K562 (cell line): Measurements from ENCODE around the gene PTPRG. TPM values are rescaled to one million over a fixed set of nuclear protein-coding genes. Genes with fewer than 3 reads are reported as not detected.

Experiments used
- ATAC-seq: fragments of 200-7000 bp; cut with Tn5 transposase; 3 replicates; pipeline ENCODE4 v1.9.1; 2020; ENCODE audit warnings: moderate library complexity
- BruUV-seq: library from RNA; stranded (reverse); fragments of 400-500 nt; replicated peaks from 2 replicates; lab custom pipeline; 2021; lab: Mats Ljungman, UMichigan
- CTCF ChIA-PET: fragments of 300-600 bp; formaldehyde crosslinking; extraction: SDS; loops from one replicate; lab custom pipeline; 2021; ENCODE audit warnings: low intra/inter-chr PET ratio; lab: Yijun Ruan, JAX
- POLR2A ChIA-PET: fragments of 300-600, 350-650 bp; sonication (Branson Sonifier 250); formaldehyde crosslinking; extraction: SDS; loops from one replicate; lab custom pipeline; 2021; ENCODE audit warnings: antibody characterized with exemption, inconsistent platforms; lab: Yijun Ruan, JAX
- DNase-seq, 4 experiments: peaks; one replicate each; pipeline versions ENCODE4 v3.0.0 to v3.0.0-alpha.2; 2011 to 2018; ENCODE audit warnings: low spot score in 3 of 4, mixed read lengths in 3 of 4; ENCODE audit errors: extremely low read depth in 1 of 4
- FAIRE-seq: peaks from 2 replicates; lab custom pipeline; 2011; peaks lifted over from hg19 to GRCh38; lab: Jason Lieb, UNC
- H2AFZ ChIP-seq: 2 replicates; pipeline ENCODE4 v1.6.0; 2011; ENCODE audit warnings: low read depth, low read length, control low read depth, inconsistent platforms
- H3K27ac ChIP-seq: fragments of 200-600 bp; 3 replicates; pipeline ENCODE4 v1.8.0; 2011; ENCODE audit warnings: low read depth, mild to moderate bottlenecking, control low read depth, inconsistent platforms, low read length, moderate library complexity, mixed read lengths; ENCODE audit errors: extremely low read depth
- H3K27me3 ChIP-seq, 2 experiments: fragments of 300-600 bp in 1 of 2; 2 replicates in 1 of 2; 3 replicates in 1 of 2; pipeline versions ENCODE4 v1.6.0 to v1.8.0; 2011; ENCODE audit warnings: inconsistent platforms in 2 of 2, low read length in 2 of 2, mild to moderate bottlenecking in 1 of 2, mixed read lengths in 1 of 2, moderate library complexity in 1 of 2; ENCODE audit not compliant: control insufficient read depth in 2 of 2, insufficient read depth in 2 of 2
- H3K36me3 ChIP-seq: fragments of 300-600 bp; 3 replicates; pipeline ENCODE4 v1.8.0; 2011; ENCODE audit warnings: mild to moderate bottlenecking, low read length, inconsistent platforms; ENCODE audit not compliant: control insufficient read depth, insufficient read depth
- H3K4me1 ChIP-seq, 2 experiments: fragments of 200-600 bp in 1 of 2; replicated peaks in 1 of 2; 2 replicates in 1 of 2; 3 replicates in 1 of 2; pipeline versions ENCODE4 v1.5.1 to v1.8.0; 2011; ENCODE audit warnings: inconsistent platforms in 2 of 2, low read length in 2 of 2, mild to moderate bottlenecking in 1 of 2, mixed read lengths in 1 of 2, moderate library complexity in 1 of 2; ENCODE audit not compliant: control insufficient read depth in 2 of 2, insufficient read depth in 2 of 2
- H3K4me2 ChIP-seq: 2 replicates; pipeline ENCODE4 v1.6.1; 2011; ENCODE audit warnings: low read length, control low read depth, inconsistent platforms, mixed read lengths; ENCODE audit not compliant: insufficient read depth
- H3K4me3 ChIP-seq: fragments of 200-600 bp; sonication (generic), shearing (Covaris generic); 2 replicates; pipeline ENCODE4 v1.5.1; 2016; ENCODE audit warnings: control low read depth, inconsistent platforms
- H3K79me2 ChIP-seq: fragments of 200-600 bp; 3 replicates; pipeline ENCODE4 v1.8.0; 2011; ENCODE audit warnings: low read length, inconsistent platforms; ENCODE audit not compliant: control insufficient read depth, insufficient read depth
- H3K9ac ChIP-seq, 2 experiments: 2 replicates each; pipeline versions ENCODE4 v1.6.0 to v1.6.1; 2011; ENCODE audit warnings: low read depth in 2 of 2, low read length in 2 of 2, control low read depth in 1 of 2, inconsistent platforms in 1 of 2, mild to moderate bottlenecking in 1 of 2, mixed read lengths in 1 of 2; ENCODE audit not compliant: insufficient read depth in 1 of 2
- H3K9me1 ChIP-seq: one replicate; pipeline ENCODE4 v1.6.0; 2011; ENCODE audit warnings: inconsistent platforms, mild to moderate bottlenecking, low read length, moderate library complexity; ENCODE audit not compliant: control insufficient read depth, insufficient read depth
- H3K9me3 ChIP-seq: replicated peaks from 2 replicates; pipeline ENCODE4 v1.5.1; 2011; ENCODE audit warnings: low read depth, low read length, inconsistent platforms; ENCODE audit not compliant: control insufficient read depth, insufficient read depth
- H4K20me1 ChIP-seq: replicated peaks from 2 replicates; pipeline ENCODE4 v1.6.1; 2011; ENCODE audit warnings: low read length, inconsistent platforms, mixed read lengths; ENCODE audit not compliant: control insufficient read depth, insufficient read depth
- MAX ChIP-seq: sonication (generic); formaldehyde crosslinking; IDR thresholded peaks from 2 replicates; pipeline ENCODE4 v1.9.0; 2022; ENCODE audit warnings: mild to moderate bottlenecking, missing genetic modification reagents
- MCM7 ChIP-seq, 2 experiments: fragments of 450-650 bp; IDR thresholded peaks; 2 replicates each; pipeline ENCODE4 v1.6.1; 2016 to 2018
- RNF219 ChIP-seq: fragments of 250-450 bp; sonication (Bioruptor Pico); IDR thresholded peaks from 2 replicates; pipeline ENCODE4 v1.5.0; 2022; ENCODE audit warnings: mild to moderate bottlenecking
- SREBF2 ChIP-seq: sonication (generic); formaldehyde crosslinking; IDR thresholded peaks from 2 replicates; pipeline ENCODE4 v1.4.0; 2020; ENCODE audit warnings: mild to moderate bottlenecking, missing genetic modification reagents
- SUPT5H ChIP-seq: fragments of 450-650 bp; IDR thresholded peaks from 2 replicates; pipeline ENCODE4 v1.6.1; 2016
- WHSC1 ChIP-seq: IDR thresholded peaks from one replicate; pipeline ENCODE4 v1.6.1; 2012; ENCODE audit warnings: low read length, control low read depth, inconsistent platforms
- ZNF76 ChIP-seq: fragments of 250-450 bp; sonication (Bioruptor Pico); IDR thresholded peaks from 2 replicates; pipeline ENCODE4 v1.4.0; 2020; ENCODE audit warnings: mild to moderate bottlenecking, moderate library complexity, borderline replicate concordance
- WGBS: fragments of 100-300 bp; shearing (Covaris generic); methylation state at CpG from one replicate; pipeline ENCODE4 v1.1.6; 2016; ENCODE audit warnings: low coverage, mixed read lengths; ENCODE audit not compliant: insufficient coverage; ENCODE audit errors: missing lambda C conversion rate; 5-methylcytosine and 5-hydroxymethylcytosine counted together
- in situ Hi-C: fragments of 300-500 bp; cut with MboI; formaldehyde crosslinking; loops from 4 replicates; pipeline ENCODE4 v1.15.0; 2018; ENCODE audit warnings: inconsistent platforms, mixed read lengths
- intact Hi-C: fragments of 100-400 bp; cut with micrococcal nuclease; formaldehyde crosslinking; loops from 2 replicates; pipeline ENCODE4 v1.14.2; 2022
- polyA plus RNA-seq, 8 experiments: library from polyadenylated mRNA; depleted of rRNA in 4 of 8; stranded (reverse) in 5 of 8; unstranded in 3 of 8; fragments of >200 nt; fragmentation: Nextera tagmentation in 2 of 8; fragmentation: Illumina TruSeq in 1 of 8; extraction: Ambion mirVana in 2 of 8; extraction: Trizol in 1 of 8; gene quantifications; 2 replicates each; pipeline versions ENCODE4 v1.2.1 to v1.2.3, GENCODE V29; 2011 to 2014; ENCODE audit warnings: inconsistent platforms in 1 of 8, missing spikeins in 1 of 8
- total RNA-seq, 7 experiments: library from RNA; depleted of rRNA in 6 of 7; stranded (reverse); fragments of >200 nt in 6 of 7; fragmentation: Illumina TruSeq in 2 of 7; extraction: Trizol in 2 of 7; gene quantifications; 2 replicates each; pipeline versions ENCODE4 v1.2.1 to v1.2.3, GENCODE V29; 2011 to 2021; ENCODE audit warnings: low replicate concordance in 1 of 7

Gene PTPRG
- total and polyA plus RNA-seq, 9 of the 15 experiments (the other 6 are each of a cell fraction or from before 2014, with no cell fraction given), result 0.16 TPM; not detected in 8

GRCh38 chr3:61535826-61536225 lies 25.5 kb upstream of the PTPRG start:
- Histone ChIP-seq H3K27me3 (no peaks in the 10 kb centered on the region), H3K4me1 (no peaks in the 10 kb centered on the region), H3K27ac (no peak overlapping the region), H3K9me3 (no peaks in the 10 kb centered on the region), H3K9ac (no peak overlapping the region), H3K9me1 (no peaks in the 10 kb centered on the region), H3K79me2 (no peaks in the 10 kb centered on the region), H4K20me1 (no peaks in the 10 kb centered on the region), H3K36me3 (no peaks in the 10 kb centered on the region), H2AFZ (no peak overlapping the region), H3K4me2 (no peak overlapping the region), H3K4me3 (no peak overlapping the region)
- ChIA-PET POLR2A (no interaction called here), CTCF (no interaction called here)
- in situ Hi-C loops, result no loop called here
- TF ChIP-seq RNF219 (CRISPR knock-in tag) (no peak), MAX (no peak), MCM7 (IDR thresholded peaks at IDR 0.05) (no peak), SUPT5H (no peak), WHSC1 (no peak), ZNF76 (no peak), SREBF2 (no peak)
- FAIRE-seq, result no peak
- no TSS peak for BruUV-seq
- intact Hi-C loops, result no loop called here
- DNase-seq, result no peak
- WGBS, result no CpG with 5 or more reads among the region's 3 CpGs
- no peak for ATAC-seq
